Heart right ventricle (tissue), 16 donors: Measurements from ENCODE around the gene PSORS1C1. TPM values are rescaled to one million over a fixed set of nuclear protein-coding genes. Genes with fewer than 3 reads are reported as not detected.

Source experiments
- ATAC-seq, 8 donors: fragments of 200-7000 bp; cut with Tn5 transposase; one replicate each; pipeline ENCODE4 v1.9.1; 2020; ENCODE audit warnings: mild to moderate bottlenecking in 8 of 8, moderate library complexity in 8 of 8, moderate number of reproducible peaks in 1 of 8
- DNase-seq, 2 donors: peaks; one replicate each; pipeline ENCODE4 v3.0.0-alpha.2; 2020
- H3K27ac ChIP-seq, 10 donors: fragments of 200-600 bp; sonication (generic) in 2 of 10; one replicate each; pipeline versions ENCODE4 v1.5.0 to v1.8.0; 2020 to 2022; ENCODE audit warnings: mild to moderate bottlenecking in 3 of 10
- H3K27me3 ChIP-seq, 7 donors: fragments of 200-600 bp; one replicate each; pipeline ENCODE4 v1.8.0; 2021 to 2022; ENCODE audit warnings: mild to moderate bottlenecking in 2 of 7
- H3K36me3 ChIP-seq, 9 donors: fragments of 200-600 bp; sonication (generic) in 1 of 9; one replicate each; pipeline versions ENCODE4 v1.5.0 to v1.8.0; 2020 to 2022; ENCODE audit warnings: mild to moderate bottlenecking in 2 of 9
- H3K4me1 ChIP-seq, 9 donors: fragments of 200-600 bp; sonication (generic) in 1 of 9; one replicate each; pipeline versions ENCODE4 v1.5.0 to v1.8.0; 2020 to 2022; ENCODE audit warnings: mild to moderate bottlenecking in 4 of 9
- H3K4me3 ChIP-seq, 10 donors: fragments of 200-600 bp; sonication (generic) in 2 of 10; one replicate each; pipeline versions ENCODE4 v1.5.0 to v1.8.0; 2020 to 2022; ENCODE audit warnings: mild to moderate bottlenecking in 7 of 10, moderate library complexity in 2 of 10
- H3K9me3 ChIP-seq, 11 donors: fragments of 200-600 bp in 10 of 11; sonication (generic) in 2 of 11; one replicate each; pipeline versions ENCODE4 v1.5.0 to v1.8.0; 2013 to 2022; ENCODE audit warnings: mild to moderate bottlenecking in 2 of 11, control low read depth in 1 of 11, moderate library complexity in 1 of 11
- WGBS, 2 donors: extraction: QIAGEN DNeasy Blood & Tissue Kit; methylation state at CpG; one replicate each; pipeline ENCODE4 v1.1.7; 2013; ENCODE audit warnings: inconsistent platforms in 1 of 2; 5-methylcytosine and 5-hydroxymethylcytosine counted together
- intact Hi-C, 10 donors: fragments of 100-400 bp; cut with DNase I; formaldehyde crosslinking; loops; one replicate each; pipeline versions ENCODE4 v1.11.1 to v1.14.2; 2022
- polyA plus RNA-seq, 2 donors: library from polyadenylated mRNA; stranded (reverse); fragments of 200-250 nt; gene quantifications; one replicate each; pipeline ENCODE4 v1.2.3, GENCODE V29; 2013
- total RNA-seq, 10 donors: library from RNA; stranded (reverse); fragmentation: NEBNext Ultra II Directional in 3 of 10; extraction: Animal tissue kit (Norgen Biotek cat#: 25700) in 3 of 10; gene quantifications; one replicate each; pipeline versions ENCODE4 v1.2.1 to v1.2.4, GENCODE V29; 2021 to 2023
- TF ChIP-seq, protein P1 (sequence below), 9 donors: fragments of 200-600 bp; sonication (generic) in 2 of 9; IDR thresholded peaks; one replicate each; pipeline versions ENCODE4 v1.5.0 to v1.8.0; 2021 to 2022; ENCODE audit warnings: antibody characterized with exemption in 9 of 9, mild to moderate bottlenecking in 5 of 9, moderate library complexity in 1 of 9
- donor health status: Arrhythmogenic right ventricular cardiomyopathy.
- donor health status: ischemic (EF 13 %, LVEDD 7.1; RV severe dilation, severe dysfunction).
- donor health status: healthy with polysubstance abuse.
- donor health status: DM: no; HTN: yes; CAD: no.
- donor health status: DM: no; HTN: no; CAD: no.
- donor health status: ischemic (EF 25% LVEDD 6.9; RV normal size, moderate dysfunction).
- donor health status: ischemic (EF 25% LVEDD 5.7; RV mildly dilated, moderate dysfunction).
- donor health status: healthy.
- donor health status: DM: yes; HTN: yes; CAD: no.
- donor health status: Ischemic cardiomyopathy.
- donor health status: ischemic (EF 35%, LVEDD 5.7; RV mildly dilated, moderate dysfunction).
- donor health status: nonischemic (EF 11% LVEDD 7.7; RV severe dilation, severe dysfunction).
- donor health status: DM: yes; HTN: yes; CAD: no.
- donor health status: PGD.
- donor health status: ischemic (EF 29% LVEDD 5.4; RV normal size, mild dysfunction).
- donor health status: nonischemic (EF 23%, LVEDD 6.1; RV moderate dilation, normal function).

PSORS1C1 gene
- total and polyA plus RNA-seq, 12 donors, result 0.13 to 6.2 (median 3.0) TPM

DNA sequence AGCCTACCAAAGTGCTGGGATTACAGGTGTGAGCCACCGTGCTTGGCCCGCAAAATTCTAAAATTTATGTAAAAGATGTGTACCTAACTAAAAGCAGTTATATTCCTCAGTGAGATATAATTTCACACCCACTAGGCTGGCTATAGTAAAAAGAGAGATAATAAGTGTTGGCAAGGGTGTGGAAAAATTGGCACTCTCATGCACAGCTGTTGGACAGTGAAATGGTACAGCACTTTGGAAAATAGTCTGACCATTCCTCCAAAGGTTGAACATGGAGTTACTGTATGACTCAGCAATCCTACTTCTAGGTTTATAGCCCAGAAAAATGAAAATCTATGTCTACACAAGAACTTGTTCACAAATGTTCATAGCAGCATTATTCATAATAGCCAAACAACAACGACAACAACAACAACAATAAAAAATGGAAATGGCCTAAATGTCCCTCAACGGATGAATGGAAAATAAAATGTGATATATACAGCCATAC is 16.1 kb upstream of the PSORS1C1 start:
- intact Hi-C loops, result no loop called here
- Histone ChIP-seq H3K27ac (no peak overlapping the region), H3K4me1 (peaks cover 0 to 22% (median 14%) of the 10 kb centered on the region in 9 donors), H3K4me3 (no peak overlapping the region), H3K27me3 (no peaks in the 10 kb centered on the region), H3K36me3 (no peaks in the 10 kb centered on the region), H3K9me3 (no peaks in the 10 kb centered on the region)
- TF ChIP-seq, protein P1, sequence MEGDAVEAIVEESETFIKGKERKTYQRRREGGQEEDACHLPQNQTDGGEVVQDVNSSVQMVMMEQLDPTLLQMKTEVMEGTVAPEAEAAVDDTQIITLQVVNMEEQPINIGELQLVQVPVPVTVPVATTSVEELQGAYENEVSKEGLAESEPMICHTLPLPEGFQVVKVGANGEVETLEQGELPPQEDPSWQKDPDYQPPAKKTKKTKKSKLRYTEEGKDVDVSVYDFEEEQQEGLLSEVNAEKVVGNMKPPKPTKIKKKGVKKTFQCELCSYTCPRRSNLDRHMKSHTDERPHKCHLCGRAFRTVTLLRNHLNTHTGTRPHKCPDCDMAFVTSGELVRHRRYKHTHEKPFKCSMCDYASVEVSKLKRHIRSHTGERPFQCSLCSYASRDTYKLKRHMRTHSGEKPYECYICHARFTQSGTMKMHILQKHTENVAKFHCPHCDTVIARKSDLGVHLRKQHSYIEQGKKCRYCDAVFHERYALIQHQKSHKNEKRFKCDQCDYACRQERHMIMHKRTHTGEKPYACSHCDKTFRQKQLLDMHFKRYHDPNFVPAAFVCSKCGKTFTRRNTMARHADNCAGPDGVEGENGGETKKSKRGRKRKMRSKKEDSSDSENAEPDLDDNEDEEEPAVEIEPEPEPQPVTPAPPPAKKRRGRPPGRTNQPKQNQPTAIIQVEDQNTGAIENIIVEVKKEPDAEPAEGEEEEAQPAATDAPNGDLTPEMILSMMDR (IDR thresholded peaks at IDR 0.05), result no peak
- no peak for DNase-seq
- 87 to 96% methylated on average over 4 of the region's 4 CpGs for WGBS, 2 donors
- no peak for ATAC-seq

DNA sequence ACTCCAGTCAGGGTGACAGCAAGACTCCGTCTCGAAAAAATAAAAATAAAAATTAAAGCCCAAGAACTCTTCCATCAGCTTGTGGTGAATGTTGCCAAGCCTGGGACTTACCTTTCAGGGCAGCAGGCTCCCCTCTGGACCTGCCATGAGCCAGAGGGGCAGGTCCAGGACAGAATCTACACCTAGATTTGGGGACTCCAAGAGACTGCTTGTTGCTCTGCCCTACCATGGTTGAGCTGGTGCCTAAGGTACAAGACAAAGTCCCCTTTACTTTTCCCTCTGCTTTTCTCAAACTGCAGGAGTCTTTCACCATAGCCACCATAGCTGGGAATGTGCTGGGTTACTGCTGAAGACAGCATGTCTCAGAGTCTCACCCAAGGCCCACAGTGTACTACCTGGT is 11.5 kb upstream of the PSORS1C1 start:
- no peak for DNase-seq
- intact Hi-C loops, result no loop called here
- Histone ChIP-seq H3K4me1 (no peaks in the 10 kb centered on the region), H3K36me3 (no peaks in the 10 kb centered on the region), H3K4me3 (no peak overlapping the region), H3K27ac (no peak overlapping the region), H3K9me3 (no peaks in the 10 kb centered on the region), H3K27me3 (no peaks in the 10 kb centered on the region)
- ATAC-seq, result no peak
- WGBS, 2 donors, result 96 to 97% methylated on average over 2 of the region's 2 CpGs
- TF ChIP-seq, protein P1 (IDR thresholded peaks at IDR 0.05), result no peak

DNA sequence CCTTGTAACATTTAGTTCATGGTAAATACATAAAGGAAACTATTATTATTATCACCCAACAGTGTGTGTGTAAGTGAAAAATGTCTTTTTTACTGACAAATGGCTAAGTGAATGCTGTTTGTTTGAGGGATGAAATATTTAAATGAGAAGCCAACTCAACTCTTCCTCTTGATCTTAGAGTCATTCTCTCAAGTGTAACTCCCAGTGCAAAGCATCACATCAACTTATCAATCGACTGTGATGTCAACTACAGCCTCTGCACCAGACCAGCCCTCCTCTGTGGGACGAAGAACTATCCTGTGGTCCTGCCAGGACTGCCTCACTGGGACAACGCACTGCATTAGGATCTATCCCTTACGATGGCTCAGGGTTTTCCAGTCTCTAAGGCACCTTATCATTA is 7.5 kb upstream of the PSORS1C1 start:
- TF ChIP-seq, protein P1 (IDR thresholded peaks at IDR 0.05), result no peak
- DNase-seq, result no peak
- intact Hi-C loops, result no loop called here
- Histone ChIP-seq H3K9me3 (no peaks in the 10 kb centered on the region), H3K36me3 (no peaks in the 10 kb centered on the region), H3K4me3 (no peak overlapping the region), H3K27me3 (peaks cover 0 to 11% (median 0%) of the 10 kb centered on the region in 7 donors), H3K4me1 (no peaks in the 10 kb centered on the region), H3K27ac (no peak overlapping the region)
- 61 to 65% methylated on average over 4 of the region's 4 CpGs for WGBS, 2 donors
- no peak for ATAC-seq

DNA sequence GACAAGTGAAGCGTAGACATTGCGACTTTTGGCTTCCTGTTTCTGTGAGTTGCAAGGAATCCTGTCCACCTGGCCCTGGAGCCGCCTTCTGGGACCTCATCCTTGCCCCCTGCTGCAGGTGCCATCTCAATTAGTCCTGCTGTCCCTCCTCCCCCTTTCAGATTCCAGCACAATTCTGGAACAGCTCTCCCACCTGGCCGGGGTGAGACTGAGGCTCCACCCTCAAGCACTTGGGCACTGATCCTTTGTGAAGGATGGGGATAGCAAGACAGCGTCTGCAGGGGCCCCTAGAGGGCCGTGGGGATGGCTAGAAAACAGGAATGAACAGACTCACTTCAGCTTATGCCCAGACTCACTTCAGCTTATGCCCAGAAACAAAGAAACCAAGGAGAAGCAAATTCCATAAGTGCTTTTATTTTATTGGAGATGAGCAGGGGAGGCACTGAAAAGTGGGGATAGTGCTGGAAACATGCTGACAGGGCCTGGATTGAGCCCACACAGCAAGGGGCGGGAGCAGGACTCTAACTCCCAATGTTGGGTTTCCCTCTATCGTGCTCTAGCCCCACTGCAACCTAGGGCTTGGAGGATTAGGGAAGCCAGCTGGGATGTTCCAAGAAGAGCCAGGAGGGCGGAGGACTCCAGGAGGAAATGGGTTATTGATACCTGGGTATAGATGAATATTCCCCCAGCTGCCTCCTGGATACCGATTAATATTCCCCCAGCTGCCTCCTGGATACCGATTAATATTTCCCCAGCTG is 3.6 kb upstream of the PSORS1C1 start:
- no peak overlapping the region for H3K27ac ChIP-seq
- no peak overlapping the region for H3K4me3 ChIP-seq
- H3K27me3 ChIP-seq, result peaks cover 0 to 11% (median 0%) of the 10 kb centered on the region in 7 donors
- intact Hi-C loops, result no loop called here
- TF ChIP-seq, protein P1 (IDR thresholded peaks at IDR 0.05), result no peak
- no peaks in the 10 kb centered on the region for H3K36me3 ChIP-seq
- 70 to 75% methylated on average over 11 of the region's 11 CpGs for WGBS, 2 donors
- no peak for DNase-seq
- H3K4me1 ChIP-seq, result peaks cover 6 to 32% (median 24%) of the 10 kb centered on the region in 9 donors
- no peaks in the 10 kb centered on the region for H3K9me3 ChIP-seq
- no peak for ATAC-seq
